ENCODE results near the gene CYBRD1.

Gene CYBRD1

DNA sequence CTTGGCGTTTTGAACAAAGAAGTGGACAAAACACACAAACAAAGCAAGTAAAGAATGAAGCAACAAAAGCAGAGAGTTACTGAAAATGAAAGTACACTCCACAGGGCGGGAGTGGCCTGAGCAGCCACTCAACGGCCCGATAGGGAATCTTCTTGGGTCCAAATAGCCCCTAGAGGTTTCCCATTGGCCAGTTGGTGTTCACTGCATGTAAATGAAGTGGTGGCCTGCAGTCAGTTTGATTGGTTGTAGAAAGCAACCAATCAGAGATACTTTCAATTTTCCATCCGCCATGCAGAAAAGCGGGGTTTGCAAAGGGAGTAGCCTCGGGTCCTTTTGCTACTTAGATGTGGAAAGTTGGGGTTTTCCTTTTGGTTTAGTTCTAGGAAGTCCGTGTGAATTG, 31.6 kb downstream of the CYBRD1 start:
- no peak for DNase-seq (ENCODE audit: low spot score)

DNA sequence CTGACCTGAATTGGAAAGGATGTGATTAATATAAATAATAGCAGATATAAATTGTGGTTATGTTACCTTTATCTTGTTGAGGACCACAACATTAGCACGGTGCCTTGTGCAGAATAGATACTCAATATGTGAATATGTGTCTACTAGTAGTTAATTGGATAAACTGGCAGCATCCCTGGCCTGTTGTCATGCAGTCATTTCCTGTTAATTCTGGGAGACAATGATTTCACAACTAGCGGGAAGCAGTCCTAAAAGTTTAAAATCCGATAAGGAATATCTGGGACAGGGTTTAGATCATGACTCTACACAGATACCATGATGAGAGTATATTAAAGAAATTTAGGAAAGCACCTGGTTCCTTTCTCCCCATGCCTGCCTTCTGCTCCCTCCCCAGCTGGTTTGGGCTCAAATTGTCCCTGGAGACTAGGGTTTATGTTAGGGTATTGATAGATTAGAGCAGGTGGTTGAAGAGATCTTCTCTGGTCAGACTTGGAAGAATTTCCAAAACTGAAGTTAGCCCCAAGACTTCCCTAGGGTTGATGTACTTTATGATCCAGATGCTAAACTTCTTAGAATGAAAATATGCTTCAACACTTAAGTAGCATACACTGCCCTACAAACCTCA, 32.8 kb downstream of the CYBRD1 start:
- DNase-seq (ENCODE audit: low spot score) = no peak

DNA sequence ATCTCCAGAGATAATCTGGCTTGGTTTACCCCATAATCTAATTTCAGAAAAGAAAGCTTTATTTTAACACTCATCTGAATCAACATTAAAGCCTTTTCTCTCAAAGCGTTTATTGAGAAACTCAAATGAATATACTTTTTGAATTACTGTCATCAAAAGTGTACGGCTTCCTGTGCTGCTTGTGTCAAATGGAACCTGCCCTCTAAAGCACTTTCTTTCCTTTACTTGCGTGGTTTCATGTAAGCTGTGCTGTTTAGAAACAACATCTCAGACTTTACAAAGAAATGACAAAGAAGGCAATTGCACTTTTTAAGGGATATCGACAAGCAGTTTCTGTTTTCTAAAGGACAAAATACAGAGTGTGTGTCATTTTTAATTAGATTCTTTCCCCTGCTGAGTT, 35.1 kb downstream of the CYBRD1 start:
- DNase-seq (ENCODE audit: low spot score) = no peak

DNA sequence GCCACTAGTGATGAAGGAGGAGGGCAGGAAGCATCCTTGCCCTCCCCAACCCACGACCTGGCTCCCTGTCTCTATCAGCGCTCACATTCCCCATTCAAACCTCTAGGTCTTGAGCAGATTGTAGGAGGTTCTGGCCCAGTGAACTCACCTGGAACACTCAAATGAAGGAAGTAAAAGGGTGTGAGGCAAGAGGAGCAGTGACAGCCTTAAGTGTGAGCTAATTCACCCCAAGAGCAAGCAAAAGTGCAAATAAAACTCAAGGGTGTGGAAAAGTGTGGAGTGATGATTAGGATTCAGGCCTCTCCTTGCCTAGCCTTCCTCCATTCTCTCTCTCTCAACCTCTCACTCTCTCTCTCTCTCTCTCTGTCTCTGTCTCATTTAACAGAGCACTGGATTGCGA, 41.0 kb downstream of the CYBRD1 start:
- DNase-seq (ENCODE audit: low spot score) = no peak

DNA sequence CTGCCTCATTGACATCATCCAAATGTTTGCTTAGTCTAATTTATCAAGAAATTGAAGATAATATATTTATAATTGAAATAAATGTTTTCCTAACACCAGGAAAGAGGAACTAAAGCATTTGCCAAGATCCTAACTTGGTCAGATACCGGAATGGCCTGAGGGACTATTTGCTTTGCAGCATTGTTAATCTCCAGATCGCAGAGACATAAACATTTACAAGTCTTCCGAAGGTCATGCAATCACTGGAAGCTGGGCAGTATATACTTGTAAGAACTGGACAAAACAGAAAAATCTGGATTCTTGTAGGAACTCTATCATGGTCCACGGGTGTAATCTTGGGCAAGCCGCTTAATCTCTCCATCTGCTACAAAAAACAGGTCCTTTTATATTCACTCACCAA, 42.2 kb downstream of the CYBRD1 start:
- DNase-seq (ENCODE audit: low spot score) = no peak

DNA sequence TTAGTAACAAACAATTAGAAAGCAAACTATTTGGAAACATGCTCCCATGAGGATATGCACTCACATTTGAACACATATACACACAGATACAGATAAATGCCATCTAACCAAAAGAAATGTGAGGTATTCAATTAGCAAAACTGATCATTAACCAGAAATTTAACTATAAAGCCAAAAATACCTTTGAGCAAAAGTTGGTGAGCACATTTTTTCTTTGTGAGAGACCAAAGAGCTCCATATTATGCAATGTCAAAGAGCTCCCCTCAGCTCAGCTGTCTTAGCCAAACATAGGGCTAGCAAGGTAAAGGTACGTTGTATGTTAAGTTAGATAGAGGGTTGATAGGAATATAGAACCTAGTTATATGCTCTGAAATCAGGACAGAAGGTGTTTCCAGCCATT, 43.8 kb downstream of the CYBRD1 start:
- DNase-seq (ENCODE audit: low spot score) = no peak

DNA sequence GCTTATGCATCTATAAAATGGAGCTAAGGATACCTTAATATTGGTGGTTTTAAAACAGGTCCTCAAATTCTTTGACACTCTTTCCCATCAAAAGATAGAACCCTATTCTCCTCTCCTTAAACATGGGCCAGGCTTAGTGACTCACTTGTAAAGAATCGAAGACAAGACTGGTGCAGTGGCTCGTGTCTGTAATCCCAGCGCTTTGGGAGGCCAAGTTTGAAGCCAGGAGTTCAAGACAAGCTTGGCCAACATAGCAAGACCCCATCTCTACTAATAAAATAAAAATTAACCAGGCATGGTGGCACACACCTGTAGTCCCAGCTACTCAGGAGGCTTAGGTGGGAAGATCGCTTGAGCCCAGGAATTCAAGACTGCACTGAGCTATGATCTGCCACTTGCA, 44.5 kb downstream of the CYBRD1 start:
- no peak for DNase-seq (ENCODE audit: low spot score)

DNA sequence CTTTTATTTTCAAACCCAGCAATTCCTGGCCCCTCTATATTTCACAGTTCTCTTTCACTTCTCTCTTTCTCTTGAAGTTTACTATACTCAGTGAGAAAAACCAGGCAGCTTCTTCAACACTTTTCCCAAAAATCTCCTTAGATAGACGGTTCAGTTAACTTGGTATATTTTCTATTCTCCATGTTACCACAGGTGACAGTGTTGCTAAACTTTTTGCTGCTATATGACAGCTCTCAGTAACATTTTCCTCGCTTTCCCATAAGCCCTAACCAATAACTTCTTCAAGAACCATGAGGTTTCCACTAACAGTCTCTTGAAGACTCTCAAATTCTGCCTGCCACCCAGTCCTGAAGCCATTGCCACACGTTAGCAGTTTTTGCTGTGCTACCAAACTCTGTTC, 45.8 kb downstream of the CYBRD1 start:
- no peak for DNase-seq (ENCODE audit: low spot score)

DNA sequence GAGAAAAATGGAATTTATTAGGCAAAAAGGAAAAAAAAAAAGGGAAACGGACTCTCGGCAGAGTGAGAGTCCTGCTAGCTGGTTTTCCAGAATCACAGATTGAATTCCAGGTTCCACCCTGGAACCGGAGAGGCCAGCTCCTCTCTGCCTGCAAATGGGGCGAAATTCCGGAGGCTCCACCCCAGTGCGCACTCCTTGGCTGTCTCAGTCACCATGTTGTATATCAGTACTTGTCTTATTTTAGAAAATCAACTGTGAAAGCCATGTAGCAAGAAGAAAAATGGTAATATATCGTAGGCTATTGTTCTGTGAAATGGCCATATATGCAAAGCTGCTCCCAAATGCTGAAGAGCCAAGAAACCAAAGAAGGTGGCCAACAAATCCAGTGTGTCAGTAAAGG, 49.4 kb downstream of the CYBRD1 start:
- no peak for DNase-seq (ENCODE audit: low spot score)

DNA sequence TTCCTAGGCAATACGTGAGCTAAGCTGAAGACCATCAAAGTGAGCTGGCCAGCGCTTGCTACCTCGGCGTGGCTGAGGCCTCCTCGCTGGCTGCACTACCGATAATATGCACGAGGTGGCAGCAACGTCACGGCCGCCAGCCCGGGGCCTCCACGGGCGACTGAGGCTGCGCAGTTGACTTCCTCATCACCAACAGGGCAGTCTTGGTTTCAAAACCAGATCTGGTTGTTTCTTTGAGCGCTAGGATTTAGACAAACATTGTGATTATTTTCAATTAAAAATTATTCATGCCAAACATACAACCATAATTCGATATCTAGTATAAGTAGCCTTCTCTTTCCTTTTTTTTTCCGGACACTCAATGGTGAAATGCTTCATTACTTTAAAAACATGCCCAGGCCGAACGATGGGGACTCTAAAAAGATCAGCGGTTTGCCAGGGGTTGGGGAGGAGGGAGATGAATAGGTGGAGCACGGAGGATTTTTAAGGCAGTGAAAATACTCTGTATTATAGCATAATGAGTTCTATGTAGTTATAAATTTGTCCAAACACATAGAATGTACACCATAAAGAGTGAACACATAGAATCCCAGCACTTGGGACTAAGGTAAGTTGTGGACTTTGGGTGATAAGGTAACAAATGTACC, 52.0 kb downstream of the CYBRD1 start:
- DNase-seq (ENCODE audit: low spot score) = peak; percentile 89

DNA sequence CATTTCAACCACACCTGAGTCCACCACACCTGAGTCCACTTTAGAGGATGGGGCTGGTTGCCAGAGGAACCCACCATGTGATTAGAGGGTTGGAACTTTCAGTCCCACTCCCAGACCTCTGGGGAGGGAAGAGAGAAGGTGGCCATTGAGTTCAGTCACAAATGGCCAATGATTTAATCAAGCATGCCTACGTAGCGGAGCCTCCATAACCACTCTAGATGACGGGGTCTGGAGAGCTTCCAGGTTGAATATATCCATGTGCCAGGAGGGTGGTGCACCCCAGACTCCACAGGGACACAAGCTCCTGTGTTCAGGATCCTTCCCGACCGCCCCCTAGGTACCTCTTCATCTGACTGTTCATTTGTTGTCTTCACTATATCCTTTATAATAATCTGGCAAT, 53.3 kb downstream of the CYBRD1 start:
- DNase-seq (ENCODE audit: low spot score) = no peak

DNA sequence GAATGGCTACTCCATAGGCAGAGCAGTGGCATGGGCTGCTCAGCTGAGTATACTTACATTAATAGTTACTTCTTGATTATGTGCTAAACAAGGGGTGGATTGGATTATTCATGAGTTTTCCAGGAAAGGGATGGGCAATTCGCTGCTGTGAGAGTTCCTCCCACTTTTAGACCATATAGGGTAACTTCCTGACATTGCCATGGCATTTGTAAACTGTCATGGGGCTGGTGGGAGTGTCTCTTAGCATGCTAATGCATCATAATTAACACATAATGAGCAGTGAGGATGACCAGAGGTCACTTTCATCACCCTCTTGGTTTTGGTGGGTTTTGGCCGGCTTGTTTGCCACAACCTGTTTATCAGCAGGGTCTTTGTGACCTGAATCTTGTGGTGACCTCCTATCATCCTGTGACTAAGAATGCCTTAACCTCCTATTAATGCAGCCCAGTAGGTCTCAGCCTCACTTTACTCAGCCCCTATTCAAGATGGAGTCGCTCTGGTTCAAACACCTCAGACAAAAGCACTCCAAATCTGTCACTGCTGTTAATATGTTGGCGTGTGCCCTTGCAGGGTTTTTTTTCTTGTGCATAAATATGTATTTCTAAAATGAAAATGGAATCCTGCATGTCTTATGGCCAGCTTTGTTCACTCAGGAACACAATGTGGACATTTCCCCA, 56.0 kb downstream of the CYBRD1 start:
- no peak for DNase-seq (ENCODE audit: low spot score)

DNA sequence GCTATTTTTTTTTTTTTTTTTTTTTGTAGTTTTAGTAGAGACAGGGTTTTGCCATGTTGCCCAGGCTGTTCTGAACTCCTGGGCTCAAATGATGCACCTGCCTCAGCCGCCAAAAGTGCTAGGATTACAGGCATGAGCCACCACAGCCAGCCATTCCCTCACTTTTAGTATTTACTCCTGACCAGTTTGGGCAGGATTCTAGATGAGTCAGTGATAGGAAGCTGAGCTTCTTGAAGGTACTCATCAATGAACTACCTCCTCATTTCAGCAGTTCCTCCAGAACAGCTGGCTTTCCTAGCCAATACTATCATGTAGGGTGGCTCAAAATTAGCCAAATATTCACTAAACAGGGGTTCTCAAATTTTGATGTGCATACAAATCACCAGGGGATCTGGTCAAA, 57.2 kb downstream of the CYBRD1 start:
- DNase-seq (ENCODE audit: low spot score) = no peak

DNA sequence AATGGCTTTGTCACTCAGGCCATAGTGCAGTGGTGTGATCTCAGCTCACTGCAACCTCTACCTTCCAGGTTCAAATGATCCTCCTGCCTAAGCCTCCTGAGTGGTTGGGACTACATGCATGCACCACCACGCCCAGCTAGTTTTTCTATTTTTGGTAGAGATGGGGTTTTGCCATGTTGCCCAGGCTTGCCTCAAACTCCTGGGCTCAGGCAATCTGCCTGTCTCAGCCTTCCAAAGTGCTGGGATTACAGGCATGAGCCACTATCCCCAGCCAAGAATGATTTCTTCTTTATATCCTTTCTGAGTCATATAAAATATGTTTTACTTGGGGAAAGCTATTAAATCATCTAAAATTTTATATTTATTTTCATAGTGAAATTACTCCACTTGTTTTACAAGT, 61.3 kb downstream of the CYBRD1 start:
- no peak for DNase-seq (ENCODE audit: low spot score)

DNA sequence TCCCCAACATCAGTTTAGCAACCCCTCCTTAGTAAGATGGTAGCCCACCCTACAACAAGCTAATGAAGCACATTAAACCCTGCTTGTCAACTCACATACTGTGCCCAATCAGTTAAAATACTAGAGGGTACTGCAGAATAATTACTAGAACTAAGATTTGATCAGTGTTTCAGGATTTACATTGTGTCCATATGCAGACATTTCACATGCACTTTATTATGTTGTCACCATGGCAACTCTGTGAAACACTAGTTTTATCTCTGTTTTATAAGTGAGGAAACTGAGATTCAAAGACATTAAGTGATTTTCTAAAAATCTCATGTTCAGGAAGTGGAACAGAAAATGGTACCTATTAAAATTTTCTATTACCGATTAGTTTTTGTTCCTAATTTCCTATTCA, 61.7 kb downstream of the CYBRD1 start:
- no peak for DNase-seq (ENCODE audit: low spot score)

DNA sequence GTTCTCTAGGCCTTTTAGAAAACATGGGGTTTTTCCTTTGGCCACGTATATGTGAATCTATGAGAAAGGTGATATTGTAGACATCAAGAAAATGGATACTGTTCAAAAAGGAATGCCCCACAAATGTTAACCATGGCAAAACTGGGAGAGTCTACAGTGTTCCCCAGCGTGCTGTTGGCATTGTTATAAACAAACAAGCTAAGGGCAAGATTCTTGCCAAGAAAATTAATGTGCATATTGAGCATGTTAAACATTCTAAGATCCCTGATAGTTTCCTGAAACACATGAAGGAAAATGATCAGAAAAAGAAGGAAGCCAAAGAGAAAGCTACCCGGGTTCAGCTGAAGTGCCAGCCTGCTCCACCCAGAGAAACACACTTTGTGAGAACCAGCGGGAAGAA, 64.9 kb downstream of the CYBRD1 start:
- no peak for DNase-seq (ENCODE audit: low spot score)

DNA sequence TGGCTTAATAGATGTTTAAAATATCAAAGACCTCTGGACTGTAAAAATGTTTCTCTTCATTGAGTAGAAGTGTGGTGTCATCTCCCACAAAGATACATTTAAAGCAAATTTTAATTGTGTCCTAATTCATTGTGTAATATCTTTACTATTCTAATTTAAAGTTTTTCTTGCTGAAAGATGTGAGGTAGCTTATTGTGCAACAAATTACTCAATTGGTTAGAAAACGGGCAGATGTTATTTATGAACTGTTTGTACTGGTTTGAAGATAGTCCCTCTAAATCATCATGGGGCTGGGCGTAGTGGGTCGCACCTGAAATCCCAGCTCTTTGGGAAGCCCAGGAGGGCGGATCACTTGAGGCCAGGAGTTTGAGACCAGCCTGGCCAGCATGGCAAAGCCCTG, 65.3 kb downstream of the CYBRD1 start:
- DNase-seq (ENCODE audit: low spot score) = no peak

DNA sequence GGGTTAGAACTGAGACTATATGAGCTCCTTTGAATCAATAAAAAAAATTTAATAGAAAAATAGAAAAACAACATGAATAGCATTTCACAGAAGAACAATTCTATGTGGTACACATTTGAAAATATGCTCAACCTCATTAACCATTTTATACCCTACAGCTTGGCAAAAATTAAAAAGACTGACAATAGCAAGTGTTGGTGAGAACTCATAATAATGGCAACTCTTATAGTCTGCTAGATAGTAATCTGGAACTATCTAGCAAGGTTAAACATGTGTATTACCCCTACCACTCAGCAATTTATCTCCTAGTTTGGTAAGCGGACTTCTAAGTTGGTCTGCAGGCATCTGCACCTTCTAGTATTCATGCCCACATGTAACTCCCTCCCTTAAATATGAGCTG, 67.8 kb downstream of the CYBRD1 start:
- DNase-seq (ENCODE audit: low spot score) = no peak

DNA sequence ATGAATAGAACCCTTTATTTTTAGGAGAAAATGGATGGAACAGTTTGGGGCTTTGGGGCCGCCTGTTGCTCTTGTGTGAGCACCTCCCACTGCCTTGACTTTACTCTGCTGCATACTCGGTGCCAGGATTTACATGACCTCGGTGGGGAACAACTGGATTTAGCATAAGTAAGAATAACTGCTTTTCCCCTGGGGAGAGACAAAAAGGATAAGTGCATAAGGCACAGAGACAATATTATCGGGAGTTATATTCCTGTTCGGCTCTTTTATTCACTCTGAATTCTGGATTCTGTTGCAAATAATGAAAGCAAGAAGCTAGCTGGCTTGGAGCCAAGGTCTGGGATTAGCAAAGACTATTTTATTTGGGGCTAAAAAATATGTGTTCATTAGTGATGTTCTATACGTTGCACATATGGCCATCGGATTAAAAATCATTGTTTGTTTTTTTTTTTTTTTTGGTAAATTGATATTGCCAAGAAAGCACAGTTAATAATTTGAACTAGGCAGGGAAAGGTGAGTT, 69.8 kb downstream of the CYBRD1 start:
- no peak for DNase-seq (ENCODE audit: low spot score)

DNA sequence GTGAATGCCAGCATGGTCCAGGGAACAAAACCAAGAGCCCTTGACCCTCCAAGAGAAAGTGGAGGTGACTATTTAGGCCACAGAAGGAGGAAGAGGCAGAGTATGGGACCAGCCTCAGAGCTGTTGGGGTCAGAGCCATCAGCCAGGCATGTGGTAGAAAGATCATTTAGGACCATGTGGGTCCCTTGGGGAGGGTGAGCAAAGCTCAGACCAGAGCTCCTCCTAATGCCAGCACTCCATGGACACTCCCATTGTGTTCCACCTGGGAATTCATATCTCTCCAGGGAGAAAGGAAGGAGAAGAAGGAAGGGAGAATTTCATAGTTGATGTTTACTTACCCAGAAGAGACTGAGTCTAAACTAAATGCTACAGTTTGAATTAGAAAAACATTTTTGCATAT, 73.2 kb downstream of the CYBRD1 start:
- peak; percentile 12 for DNase-seq (ENCODE audit: low spot score)

DNA sequence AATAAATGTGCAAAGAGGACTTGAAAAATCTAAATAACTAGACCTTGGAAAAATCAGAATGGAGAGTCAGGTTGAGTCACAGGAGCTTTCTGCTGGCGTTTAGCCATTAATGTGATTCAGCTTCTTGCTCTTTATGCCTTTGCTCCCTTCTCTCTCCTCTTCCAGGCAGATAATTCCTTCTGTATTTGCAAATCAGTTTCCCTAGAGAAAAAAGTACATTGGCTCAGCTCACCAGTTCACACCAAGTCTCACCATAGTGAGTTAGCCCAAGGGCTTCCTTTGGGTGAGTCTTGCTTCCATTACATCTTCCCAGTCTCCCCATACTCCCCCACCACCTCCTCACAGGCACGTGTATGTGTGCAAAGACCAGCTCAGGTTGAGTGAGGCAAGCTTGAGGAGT, 73.6 kb downstream of the CYBRD1 start:
- DNase-seq (ENCODE audit: low spot score) = peak; percentile 60

DNA sequence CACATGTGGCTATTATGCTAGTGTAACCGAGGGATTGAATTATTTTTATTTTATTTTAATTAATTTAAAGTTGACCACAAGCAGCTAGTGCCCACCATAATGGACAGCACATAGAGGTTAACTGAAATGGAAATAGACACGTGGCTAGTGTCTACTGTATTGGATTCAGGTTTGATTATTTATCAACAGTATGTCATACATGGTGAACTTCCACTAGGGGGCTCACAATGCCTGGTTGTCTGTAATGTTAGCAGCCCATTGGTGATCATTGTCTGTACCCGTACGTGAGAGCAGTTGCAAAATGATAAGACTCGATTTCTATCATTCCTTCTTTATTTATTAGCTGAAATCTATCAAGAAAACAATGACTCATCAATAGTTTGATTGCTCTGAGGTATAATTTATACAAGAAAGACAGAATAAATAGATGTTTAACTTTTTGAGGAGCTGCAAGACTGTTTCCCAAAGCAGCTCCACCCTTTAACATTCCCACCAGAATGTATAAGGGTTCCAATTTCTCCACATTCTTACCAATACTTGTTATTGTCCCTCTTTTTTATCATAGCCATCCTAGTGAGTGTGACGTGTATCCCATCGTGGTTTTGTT, 76.5 kb downstream of the CYBRD1 start:
- peak; percentile 79 for DNase-seq (ENCODE audit: low spot score)

DNA sequence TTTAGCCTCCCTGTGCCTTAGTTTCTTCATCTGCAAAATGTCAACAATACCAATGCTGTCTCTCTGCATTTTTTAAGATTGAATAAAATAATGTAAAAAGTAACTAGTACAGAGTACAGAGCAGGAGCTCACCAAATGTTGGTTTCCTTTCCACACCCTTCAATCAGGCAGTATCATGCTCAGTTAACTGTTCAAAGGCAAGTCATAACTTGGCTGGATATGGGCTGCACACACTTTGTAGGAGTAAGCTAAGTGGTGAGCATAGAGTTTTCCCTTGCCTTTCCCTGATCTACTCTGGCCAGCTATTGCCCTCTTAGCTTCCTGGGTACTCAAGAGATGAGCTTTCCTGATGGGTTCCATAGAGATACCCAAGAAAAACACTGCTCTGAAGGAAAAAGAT, 77.9 kb downstream of the CYBRD1 start:
- no peak for DNase-seq (ENCODE audit: low spot score)
